ENCODE measurements around the gene TESK2. TPM values are rescaled to one million over a fixed set of nuclear protein-coding genes. Genes with fewer than 3 reads are reported as not detected.

TESK2 gene
- total and polyA plus RNA-seq, 2 of the 8 experiments (the other 6 are each of a cell fraction or from before 2014, with no cell fraction given), result 10.8 to 12.6 TPM

DNA sequence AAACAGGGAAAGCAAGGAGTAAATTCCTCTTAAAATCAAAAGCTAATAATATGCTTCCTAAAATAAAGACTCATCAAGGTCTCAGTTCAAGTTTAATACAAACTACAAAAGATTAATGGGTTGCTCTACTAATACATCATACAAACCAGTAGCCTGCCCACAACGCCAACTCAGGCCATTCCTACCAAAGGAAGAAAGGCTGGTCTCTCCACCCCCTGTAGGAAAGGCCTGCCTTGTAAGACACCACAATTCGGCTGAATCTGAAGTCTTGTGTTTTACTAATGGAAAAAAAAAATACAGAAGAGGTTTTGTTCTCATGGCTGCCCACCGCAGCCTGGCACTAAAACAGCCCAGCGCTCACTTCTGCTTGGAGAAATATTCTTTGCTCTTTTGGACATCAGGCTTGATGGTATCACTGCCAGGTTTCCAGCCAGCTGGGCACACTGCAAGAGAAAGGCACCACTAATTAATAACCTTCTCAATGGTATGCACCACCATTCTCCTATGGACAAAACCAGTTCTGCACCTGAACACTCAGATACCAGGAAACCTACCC lies 20.1 kb upstream of the TESK2 start:
- Histone ChIP-seq H3K4me1 (replicated peaks in 1 of 4; ENCODE audit: control insufficient read depth in 3 of 4, insufficient read depth in 4 of 4, low read length in 3 of 4) (no peaks in the 10 kb centered on the region), H3K56ac (replicated peaks; ENCODE audit: insufficient read length, low read depth, low read length) (no peak overlapping the region), H2AK5ac (ENCODE audit: low read depth, low read length) (no peak overlapping the region), H3K9ac (replicated peaks in 1 of 4; ENCODE audit: extremely low read depth in 1 of 4, low read depth in 3 of 4, low read length in 3 of 4) (no peak overlapping the region), H2AFZ (ENCODE audit: low read length) (no peak overlapping the region), H3K14ac (ENCODE audit: insufficient read length) (no peak overlapping the region), H3K9me3 (ENCODE audit: insufficient read depth in 2 of 2, low read depth in 1 of 2, low read length in 1 of 2) (no peaks in the 10 kb centered on the region), H2BK5ac (ENCODE audit: low read depth, low read length) (no peak overlapping the region), H3K4me3 (ENCODE audit: extremely low read depth in 1 of 4, insufficient read depth in 2 of 4, low read depth in 3 of 4, low read length in 4 of 4) (no peak overlapping the region), H4K20me1 (replicated peaks in 1 of 2; ENCODE audit: control insufficient read depth in 1 of 2, insufficient read depth in 2 of 2, low read length in 2 of 2) (peaks cover 16 to 21% of the 10 kb centered on the region in 2 experiments), H3K36me3 (ENCODE audit: control insufficient read depth in 2 of 4, insufficient read depth in 4 of 4, low read length in 3 of 4) (peaks cover 36 to 72% (median 63%) of the 10 kb centered on the region in 4 experiments), H3K18ac (ENCODE audit: extremely low read depth, low read length) (no peak overlapping the region), H2BK15ac (ENCODE audit: low read length) (no peak overlapping the region), H2BK20ac (ENCODE audit: low read length) (no peak overlapping the region), H3K23ac (ENCODE audit: insufficient read length) (no peak overlapping the region), H4K5ac (ENCODE audit: insufficient read length, low read depth, low read length) (no peak overlapping the region), H3K4ac (replicated peaks; ENCODE audit: insufficient read length, low read depth, low read length) (no peak overlapping the region), H3K79me2 (ENCODE audit: control insufficient read depth in 1 of 2, insufficient read depth in 2 of 2, low read length in 2 of 2) (peaks cover 0 to 6% of the 10 kb centered on the region in 2 experiments; a peak in 2 of 4 replicates), H4K91ac (replicated peaks; ENCODE audit: insufficient read length, low read length) (no peak overlapping the region), H2BK12ac (ENCODE audit: low read depth, low read length) (no peak overlapping the region), H3K23me2 (ENCODE audit: low read depth, low read length) (no peaks in the 10 kb centered on the region; the same call in 1 of the 2 replicates), H3K27me3 (replicated peaks in 1 of 4; ENCODE audit: control insufficient read depth in 3 of 4, extremely low read depth in 1 of 4, insufficient read depth in 3 of 4, low read length in 3 of 4) (no peaks in the 10 kb centered on the region), H3K4me2 (ENCODE audit: insufficient read depth in 1 of 2, low read depth in 2 of 2, low read length in 2 of 2) (no peak overlapping the region), H2BK120ac (replicated peaks; ENCODE audit: low read depth, low read length) (no peak overlapping the region), H3K27ac (ENCODE audit: low read depth, low read length) (no peak overlapping the region), H4K8ac (ENCODE audit: extremely low read depth, insufficient read depth, low read length) (no peak overlapping the region), H3K79me1 (ENCODE audit: low read depth, low read length) (no peaks in the 10 kb centered on the region)
- POLR2A ChIA-PET (ENCODE audit: partially characterized antibody), result interaction anchor here (0.6 to 16.2 kb wide), 13 partner anchors 10 to 320 kb away, joined by 3 to 429 read pairs (median 4); partner anchors contain the start of genes AKR1A1, CCDC163, MMACHC and MUTYH
- WGBS, 2 experiments (ENCODE audit: extremely low coverage in 1 of 2, insufficient coverage in 1 of 2, insufficient read length in 1 of 2, insufficient replicate concordance in 2 of 2, low coverage in 1 of 2, low lambda C conversion rate in 2 of 2, missing lambda C conversion rate in 1 of 2), result 93% methylated on average over 4 of the region's 4 CpGs; no CpG with 5 or more reads in 1 of the 2 experiments
- no peak for DNase-seq (ENCODE audit: low read depth in 1 of 2, low spot score in 2 of 2)
- TF ChIP-seq POLR2A (IDR thresholded peaks at IDR 0.05; ENCODE audit: control extremely low read depth in 1 of 2, low read depth in 2 of 2, low read length in 2 of 2) (0 out of 3 replicates have a peak, but pooled peaks of 1 of the 2 experiments have one; percentile 26), SUZ12 (IDR thresholded peaks at IDR 0.05; ENCODE audit: low read length) (no peak)
- CTCF ChIA-PET (ENCODE audit: partially characterized antibody), result interaction anchor here (0.6 to 8.4 kb wide), 15 partner anchors 8 to 596 kb away, joined by 3 to 133 read pairs (median 7); no protein-coding TSS in a partner anchor
- no peak for FAIRE-seq
